Measurements from ENCODE around the gene BEX1.

- TF ChIP-seq CTCF (IDR thresholded peaks at IDR 0.05 in 2 of 3, conservative IDR thresholded peaks at IDR 0.05 in 1 of 3; ENCODE audit: insufficient read depth in 2 of 3, low read depth in 1 of 3, low read length in 3 of 3) (no peak), JUN (IDR thresholded peaks at IDR 0.05; ENCODE audit: borderline replicate concordance, low read depth, low read length) (no peak), JUN (CRISPR knock-in tag; IDR thresholded peaks at IDR 0.05; ENCODE audit: borderline replicate concordance) (no peak)
Observed at GRCh38 chrX:103063918-103064434, at the start of gene BEX1.
